SHP77 (cell line): ENCODE data around the gene KRTAP5-5.
"Not testable (repeated sequence)": the region's sequence is repeated elsewhere in the genome, so short reads cannot be mapped to it uniquely, and the experiment has no call there.

ENCODE experiments used
- DNase-seq, 2 experiments: peaks; one replicate each; lab custom pipeline; 2025; lab: John Stamatoyannopoulos, UW

The KRTAP5-5 gene

DNA sequence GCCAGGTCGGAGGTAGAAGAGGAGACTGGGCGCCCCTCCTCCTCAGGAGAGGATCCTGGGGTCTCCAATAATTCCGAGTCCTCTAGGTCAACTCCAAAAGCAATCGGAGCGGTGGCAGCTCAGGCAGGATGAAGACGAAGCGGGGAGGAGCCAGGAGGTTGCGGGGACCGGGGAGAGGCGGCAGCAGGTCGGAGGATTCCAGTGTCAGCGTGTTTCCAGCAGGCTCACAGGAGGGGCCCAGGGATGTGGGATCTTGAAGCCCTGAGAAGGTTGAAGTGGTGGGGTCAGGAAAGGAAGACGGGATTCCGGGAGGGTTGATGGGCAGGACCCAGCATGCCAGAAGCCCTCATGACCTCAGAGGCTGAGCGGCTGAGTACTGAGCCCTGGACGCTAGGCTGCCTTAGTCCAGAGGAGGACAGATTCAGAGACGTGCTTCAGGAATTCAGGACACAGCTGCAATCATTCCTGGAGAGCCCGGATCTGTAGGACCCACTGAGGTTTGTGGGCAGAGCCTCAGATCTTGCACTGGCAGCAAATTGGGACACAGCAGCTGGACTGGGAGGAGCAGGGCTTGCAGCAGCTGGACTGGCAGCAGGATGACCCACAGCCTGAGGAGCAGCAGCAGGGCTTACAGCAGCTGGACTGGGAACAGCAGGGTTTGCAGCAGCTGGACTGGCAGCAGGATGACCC lies 22.3 kb upstream of the KRTAP5-5 start:
- DNase-seq: not testable (repeated sequence)

DNA sequence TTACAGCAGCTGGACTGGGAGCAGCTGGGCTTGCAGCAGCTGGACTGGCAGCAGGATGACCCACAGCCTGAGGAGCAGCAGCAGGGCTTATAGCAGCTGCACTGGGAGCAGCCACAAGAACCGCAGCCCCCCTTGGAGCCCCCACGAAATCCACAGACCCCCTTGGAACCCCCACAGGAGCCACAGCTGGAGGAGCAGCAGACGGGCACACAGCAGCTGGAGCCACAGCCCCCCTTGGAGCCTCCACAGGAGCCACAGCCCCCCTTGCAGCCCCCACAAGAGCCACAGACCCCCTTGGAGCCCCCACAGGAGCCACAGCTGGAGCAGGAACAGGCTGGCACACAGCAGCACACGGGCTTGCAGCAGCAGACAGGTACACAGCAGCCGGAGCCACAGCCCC lies 21.7 kb upstream of the KRTAP5-5 start:
- DNase-seq: not testable (repeated sequence)

DNA sequence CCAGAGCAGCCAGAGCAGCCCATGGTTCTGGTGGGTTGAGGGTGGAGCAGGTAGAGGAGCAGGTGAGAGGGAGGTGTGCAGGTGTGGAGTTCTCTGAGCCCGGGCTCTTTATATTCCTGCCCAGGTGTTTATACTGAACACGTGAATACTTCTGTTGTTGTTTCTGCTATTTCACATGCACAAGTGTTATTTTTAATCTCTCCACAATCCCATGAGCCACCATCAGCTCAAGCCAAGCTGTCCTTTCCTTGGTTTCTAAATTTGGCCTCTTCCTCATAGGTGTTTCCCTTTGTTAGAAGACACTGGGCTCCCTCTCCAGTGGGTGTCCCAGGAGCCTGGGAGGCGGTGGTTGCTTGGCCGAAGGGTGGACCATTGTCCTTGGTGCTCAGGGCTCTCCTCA lies 21.2 kb upstream of the KRTAP5-5 start, which contains the start of gene KRTAP5-3:
TSS of gene KRTAP5-3 (minus strand) at position 101 of the 400 bp plus-strand sequence. CDS start at position 23, 78 bp downstream.
- no peak for DNase-seq

DNA sequence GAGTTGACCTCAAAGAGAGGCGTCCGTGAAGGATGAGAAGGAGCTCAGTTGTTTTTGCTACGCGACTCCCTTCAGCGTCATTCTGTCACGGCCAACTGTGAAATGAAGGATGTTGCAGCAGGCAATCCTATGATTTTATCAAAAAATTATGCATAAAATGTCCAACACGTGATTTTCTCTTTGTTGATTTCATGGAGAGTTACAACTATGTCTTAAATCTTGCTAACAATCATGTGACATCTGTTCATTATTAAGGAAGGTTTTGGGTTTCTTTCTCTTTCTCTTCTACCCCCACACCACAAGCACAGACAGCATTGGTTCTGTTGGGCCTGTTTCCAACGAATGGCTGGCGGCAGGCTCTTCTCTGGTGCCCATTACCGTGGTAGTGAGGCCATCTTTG lies 11.3 kb upstream of the KRTAP5-5 start:
- no peak for DNase-seq

DNA sequence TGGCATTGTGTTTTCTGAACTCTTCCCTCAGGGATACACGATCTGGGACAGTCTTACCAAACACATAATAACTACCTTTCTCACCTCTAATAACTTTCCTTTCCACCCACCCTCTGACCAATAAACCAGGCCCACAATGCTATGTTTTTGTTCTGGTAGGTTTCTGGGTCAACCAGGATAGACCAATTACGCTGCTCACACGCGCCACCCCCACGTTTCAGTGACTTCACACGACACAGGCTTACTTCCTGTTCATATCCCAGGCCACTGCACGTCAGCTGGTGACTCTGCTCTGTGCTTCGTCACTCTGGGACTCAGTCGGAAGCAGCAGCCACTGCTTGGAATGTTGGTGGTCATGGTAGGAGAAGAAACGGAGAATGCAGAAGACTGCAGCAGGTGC lies 10.1 kb upstream of the KRTAP5-5 start:
- DNase-seq: no peak

DNA sequence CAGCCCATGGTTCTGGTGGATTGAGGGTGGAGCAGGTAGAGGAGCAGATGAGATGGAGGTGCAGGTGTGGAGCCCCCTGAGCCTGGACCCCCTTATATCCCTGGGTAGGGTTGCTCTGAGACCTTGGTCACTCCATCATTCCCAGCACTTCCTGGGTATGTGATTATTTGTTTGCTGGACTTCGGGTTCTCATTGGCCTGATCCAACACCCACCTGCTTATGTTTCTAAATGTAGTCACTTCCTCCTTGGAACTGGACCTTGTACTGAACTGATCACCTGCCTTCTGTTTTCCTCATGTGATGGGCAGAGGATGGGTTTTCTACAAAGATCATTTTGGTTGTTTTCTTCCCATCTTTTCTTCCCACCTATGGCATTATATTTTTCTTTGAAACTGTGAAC lies 7.5 kb upstream of the KRTAP5-5 start, which contains the start of gene KRTAP5-4:
TSS of gene KRTAP5-4 (minus strand) at position 53 of the 400 bp plus-strand sequence. CDS start at position 8, 45 bp downstream.
- DNase-seq: no peak

DNA sequence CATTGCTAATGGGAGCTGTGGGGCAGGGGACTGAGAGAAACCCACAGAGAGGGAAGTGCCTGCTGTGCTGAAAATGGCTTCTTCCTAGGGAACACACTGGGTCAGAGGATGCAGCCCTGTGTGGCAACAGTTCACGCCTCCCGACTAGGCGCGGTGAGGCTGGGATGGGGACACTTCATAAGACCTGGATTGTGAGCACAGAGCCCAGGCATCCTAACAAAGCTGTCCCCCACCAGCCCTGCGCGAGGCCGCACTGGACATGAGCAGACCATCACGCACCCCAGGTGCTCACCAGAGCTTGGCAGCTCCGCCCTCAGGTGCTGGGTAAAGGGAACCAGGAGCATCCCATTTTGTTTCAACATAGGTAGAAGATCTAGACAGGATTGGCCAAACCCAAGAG lies 5.9 kb upstream of the KRTAP5-5 start:
- no peak for DNase-seq

DNA sequence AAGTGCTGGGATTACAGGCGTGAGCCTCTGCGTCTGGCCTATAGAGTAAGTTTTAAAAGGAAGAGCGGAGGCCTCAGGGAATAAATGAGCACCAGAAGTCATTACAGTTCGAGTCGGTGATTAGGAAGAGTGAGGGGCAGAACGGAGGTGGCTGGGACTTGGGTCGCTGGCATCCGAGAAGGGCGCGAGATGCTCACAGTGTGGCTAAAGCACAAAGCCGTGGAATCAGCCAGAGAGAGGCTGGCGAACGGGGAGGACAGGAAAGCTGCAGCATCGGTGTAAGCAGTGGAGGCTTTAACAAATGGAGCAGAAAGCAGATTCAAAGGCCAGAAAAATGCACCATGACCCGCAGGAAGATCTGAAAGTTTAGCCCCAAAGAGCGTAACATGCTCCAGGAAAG lies 5.0 kb upstream of the KRTAP5-5 start:
- no peak for DNase-seq

DNA sequence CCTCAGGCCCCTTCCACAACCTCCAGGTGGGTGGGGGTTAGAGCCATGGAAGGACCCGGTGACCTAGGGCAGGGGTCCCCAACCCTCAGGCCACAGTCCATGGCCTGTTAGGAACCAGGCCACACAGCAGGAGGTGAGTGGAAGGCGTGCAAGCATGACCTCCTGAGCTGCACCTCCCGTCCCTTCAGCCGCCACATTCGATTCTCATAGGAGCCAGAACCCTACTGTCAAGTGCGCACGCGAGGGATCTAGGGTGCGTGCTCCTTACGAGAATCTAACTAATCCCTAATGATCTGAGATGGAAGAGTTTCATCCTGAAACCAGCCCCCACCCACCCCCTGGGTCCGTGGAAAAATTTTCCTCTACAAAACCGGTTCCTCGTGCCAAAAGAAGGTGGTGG lies 4.0 kb upstream of the KRTAP5-5 start:
- no peak for DNase-seq

DNA sequence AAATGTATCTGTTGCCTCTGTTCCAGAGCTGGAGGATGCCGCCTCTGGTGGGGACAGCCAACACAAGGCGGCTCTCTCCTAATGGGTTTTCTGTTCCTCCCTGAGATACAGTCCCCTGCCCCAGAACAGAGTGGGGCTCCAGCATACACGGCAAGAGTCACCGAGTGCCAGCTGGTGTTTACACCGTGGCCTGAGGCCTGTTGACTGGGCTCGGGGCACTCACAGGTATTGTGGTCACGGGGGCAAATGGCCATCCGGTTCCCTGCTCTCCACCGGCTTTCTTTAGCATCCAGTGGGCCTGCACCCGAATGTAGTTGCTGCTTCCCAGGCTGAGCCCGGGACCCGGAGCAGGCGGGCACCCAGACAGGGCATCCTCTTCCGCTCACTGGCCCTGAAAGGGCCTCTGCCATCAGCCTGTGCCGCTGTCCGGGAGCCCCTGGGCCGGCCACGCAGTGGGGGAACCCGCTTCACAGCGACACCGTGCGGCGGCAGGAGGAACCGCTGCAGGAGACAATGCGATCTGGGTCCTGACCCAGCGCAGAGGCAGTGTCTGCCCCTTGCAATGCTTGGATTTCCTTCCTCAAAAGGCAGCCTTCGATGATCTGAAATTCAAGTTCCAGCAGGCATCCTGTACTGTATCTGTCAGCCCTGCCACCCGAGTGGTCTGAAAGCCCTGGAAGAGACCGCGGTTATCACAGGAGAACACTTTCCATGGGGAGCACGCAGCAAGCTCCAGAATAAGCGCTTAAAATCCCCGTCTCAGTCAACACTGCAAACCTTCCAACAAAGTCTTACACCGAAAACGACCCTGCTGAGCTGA lies 859 bp upstream of the KRTAP5-5 start:
- DNase-seq: no peak

DNA sequence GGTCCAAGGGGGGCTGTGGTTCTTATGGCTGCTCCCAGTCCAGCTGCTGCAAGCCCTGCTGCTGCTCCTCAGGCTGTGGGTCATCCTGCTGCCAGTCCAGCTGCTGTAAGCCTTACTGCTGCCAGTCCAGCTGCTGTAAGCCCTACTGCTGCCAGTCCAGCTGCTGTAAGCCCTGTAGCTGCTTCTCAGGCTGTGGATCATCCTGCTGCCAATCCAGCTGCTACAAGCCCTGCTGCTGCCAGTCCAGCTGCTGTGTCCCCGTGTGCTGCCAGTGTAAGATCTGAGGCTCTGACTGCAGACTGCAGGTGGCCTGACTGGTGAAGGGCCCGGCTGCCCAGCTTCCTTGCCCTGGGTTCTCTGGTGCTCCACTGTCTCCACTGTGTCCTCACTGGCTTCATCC lies 696 bp downstream of the KRTAP5-5 start:
- no peak for DNase-seq

DNA sequence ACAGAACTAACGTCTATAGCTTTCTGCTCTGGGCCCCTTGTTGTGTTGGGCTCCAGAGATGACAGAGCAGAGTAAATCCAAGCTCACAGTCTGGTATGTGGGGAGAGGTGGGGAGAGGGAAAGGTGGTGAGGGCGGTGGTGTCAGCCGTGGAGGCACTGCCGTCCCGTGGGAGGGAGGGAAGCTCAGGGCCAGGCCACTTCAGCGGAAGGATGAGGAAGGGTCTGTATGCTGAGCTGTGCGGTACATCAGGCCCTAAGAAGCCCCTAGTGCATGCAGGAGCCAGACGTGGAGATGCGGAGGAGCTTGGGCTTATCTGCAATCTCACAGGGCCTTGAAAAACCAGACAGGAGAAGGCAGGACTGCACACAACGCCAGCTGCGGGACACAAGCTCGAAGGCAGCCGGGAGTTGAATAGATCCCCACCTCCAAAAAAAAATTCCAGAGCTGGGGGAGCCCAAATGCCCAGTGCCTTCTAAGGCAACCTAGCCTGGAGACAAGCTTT lies 1.5 kb downstream of the KRTAP5-5 start:
- DNase-seq: no peak

DNA sequence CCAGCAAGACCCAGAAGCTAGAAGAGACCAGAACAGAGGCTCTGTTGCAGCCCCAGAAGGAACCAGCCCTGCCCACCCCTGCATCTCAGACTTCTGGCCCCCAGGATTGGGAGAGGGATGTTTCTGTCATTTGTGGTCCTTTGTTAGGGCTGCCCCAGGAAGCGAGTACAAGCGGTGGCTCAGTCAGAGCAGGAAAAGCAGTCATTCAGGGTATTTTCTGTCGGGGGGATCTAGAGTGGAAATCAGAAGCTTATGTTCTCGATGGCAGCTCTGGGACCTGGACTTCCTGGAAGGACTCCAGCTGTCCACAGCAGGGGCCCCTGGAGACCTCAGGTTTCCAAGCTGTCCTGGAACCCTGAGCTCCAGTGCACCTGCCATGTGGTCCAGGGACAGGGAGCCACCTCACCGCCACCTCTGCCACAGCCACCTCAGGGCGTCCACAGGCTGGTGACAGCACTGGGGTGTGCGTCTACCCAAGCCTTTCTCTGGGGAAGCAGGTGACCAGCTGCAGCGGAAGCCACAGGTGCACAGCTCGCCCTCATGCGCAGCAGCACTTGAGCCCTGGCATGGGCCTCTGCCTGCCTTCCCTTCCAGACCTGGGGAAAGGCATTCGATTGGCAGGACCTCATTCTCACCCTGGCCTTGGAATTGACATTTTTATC lies 2.6 kb downstream of the KRTAP5-5 start:
- DNase-seq: no peak

DNA sequence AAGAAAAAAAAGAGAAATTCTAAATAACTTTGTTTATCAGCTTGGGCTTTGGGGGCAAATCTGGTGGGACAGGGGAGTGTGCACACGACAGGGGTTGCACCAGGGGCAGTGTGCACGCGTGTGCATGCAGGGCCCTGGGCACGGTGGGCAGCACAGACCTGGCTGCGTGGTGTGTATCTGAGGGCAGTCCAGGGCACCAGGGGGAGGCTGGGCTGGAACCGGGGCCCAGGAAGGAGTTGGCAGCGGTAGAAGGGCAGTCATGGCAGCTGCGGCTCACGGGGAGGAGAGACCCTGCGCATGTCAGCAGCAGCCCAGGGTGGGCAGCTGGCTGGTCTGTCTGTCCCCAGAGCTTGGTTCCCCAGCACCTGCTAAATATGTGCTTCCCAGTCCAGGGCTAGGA lies 4.3 kb downstream of the KRTAP5-5 start:
- no peak for DNase-seq

DNA sequence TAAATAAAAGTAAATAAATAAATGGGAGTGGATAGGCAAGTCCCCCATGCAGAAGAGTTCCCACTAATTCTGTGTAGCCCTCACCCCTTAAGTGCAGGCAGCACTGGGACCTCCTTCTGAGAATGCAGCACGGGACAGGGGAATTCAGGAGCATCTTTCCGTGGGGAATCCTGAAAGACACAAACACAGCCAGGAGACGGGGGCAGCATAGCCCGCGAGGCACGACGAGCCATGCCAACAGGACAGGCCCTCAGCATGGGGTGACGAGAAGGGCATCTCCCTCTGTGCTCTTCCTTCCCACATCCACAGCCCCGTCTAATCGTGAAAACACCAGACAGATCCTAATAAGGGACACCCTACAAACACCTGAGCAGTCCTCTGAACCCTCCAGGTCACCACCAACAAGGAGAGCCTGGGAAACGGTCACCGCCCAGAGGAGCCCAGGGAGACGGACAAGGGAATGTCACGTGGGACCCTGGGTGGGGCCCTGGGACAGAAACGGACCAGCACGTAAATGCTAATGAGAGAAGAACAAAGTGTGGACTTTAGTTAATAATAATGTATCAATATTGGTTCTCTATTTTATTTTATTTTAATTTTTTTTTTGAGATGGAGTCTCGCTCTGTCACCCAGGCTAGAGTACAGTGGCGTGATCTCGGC lies 6.8 kb downstream of the KRTAP5-5 start:
- DNase-seq: no peak

DNA sequence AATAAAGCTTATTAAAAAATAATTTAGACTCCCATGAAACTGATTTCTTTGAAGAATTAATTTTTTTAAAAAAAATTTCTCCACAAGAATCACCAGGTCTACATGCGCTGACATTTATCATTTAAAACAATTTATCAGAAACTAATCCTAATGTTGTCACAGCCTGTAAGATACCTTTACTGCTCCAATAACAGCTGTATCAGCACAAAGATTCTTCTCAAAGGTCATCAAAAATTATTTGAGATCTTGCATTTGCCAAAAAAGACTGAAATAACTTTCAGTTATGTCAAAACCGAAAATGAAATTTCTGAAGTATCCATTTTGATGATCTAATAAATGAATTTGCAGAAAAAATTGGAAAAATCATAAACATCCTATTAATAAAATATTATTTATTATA lies 8.1 kb downstream of the KRTAP5-5 start:
- no peak for DNase-seq

DNA sequence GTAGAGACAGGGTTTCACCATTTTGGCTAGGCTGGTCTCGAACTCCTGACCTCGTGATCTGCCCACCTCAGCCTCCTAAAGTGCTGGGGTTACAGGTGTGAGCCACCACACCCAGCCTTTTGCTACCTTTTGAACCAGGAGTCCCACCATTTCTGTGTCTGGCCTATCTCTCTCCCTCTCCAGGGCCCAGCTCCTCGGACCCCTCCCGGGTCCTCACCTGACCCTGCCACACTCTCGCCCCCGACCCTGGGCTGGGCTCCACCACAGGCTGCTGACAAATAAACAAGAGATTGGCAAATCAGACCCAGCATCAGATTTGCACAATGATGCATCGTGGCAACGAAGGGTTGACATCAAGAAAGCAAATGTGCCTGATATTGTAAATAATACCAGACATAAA lies 8.8 kb downstream of the KRTAP5-5 start:
- no peak for DNase-seq

DNA sequence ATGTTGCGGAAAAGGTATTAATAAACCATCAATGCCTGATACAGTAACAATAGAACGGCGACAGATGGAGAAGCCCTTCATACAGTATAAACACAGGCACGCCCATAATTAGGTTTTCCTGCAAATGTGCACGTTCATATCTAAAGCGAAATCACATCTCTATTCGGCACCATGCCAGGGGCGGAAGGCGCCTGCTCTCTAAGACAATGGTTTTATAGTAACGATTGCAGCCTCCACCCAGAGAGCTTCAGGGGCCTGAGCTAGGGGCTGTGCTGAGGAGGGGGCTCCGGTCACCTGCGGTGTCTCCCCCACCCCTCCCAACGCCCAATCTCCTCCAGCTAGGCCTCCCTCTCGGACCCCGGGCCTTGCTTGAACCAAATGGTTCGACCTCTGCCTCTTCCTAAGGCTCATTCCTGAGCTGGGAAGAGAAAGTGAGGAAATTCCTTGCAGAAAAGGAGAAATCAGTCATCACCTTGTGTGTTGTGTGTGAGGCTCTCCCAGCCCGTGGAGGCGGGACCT lies 9.6 kb downstream of the KRTAP5-5 start:
- no peak for DNase-seq

DNA sequence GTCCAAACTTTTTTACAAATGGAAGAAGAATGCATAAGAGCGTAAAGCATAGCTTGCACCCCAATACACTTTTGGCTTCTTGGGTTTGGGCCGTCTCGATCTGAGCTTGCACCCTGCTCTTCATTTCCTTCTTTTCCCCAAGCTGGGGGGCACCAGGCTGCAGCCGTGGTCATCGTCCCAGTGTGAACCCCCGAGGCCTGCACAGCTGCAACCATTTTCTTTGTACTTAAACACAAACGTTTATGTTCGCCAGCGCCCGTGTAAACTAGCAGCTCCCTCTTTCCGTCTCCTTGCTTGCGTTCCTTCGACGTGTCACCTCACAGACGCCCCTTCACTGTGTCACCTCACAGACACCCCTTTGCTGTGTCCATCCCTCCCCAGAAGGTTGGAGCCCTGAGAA lies 10.1 kb downstream of the KRTAP5-5 start:
- DNase-seq: no peak

DNA sequence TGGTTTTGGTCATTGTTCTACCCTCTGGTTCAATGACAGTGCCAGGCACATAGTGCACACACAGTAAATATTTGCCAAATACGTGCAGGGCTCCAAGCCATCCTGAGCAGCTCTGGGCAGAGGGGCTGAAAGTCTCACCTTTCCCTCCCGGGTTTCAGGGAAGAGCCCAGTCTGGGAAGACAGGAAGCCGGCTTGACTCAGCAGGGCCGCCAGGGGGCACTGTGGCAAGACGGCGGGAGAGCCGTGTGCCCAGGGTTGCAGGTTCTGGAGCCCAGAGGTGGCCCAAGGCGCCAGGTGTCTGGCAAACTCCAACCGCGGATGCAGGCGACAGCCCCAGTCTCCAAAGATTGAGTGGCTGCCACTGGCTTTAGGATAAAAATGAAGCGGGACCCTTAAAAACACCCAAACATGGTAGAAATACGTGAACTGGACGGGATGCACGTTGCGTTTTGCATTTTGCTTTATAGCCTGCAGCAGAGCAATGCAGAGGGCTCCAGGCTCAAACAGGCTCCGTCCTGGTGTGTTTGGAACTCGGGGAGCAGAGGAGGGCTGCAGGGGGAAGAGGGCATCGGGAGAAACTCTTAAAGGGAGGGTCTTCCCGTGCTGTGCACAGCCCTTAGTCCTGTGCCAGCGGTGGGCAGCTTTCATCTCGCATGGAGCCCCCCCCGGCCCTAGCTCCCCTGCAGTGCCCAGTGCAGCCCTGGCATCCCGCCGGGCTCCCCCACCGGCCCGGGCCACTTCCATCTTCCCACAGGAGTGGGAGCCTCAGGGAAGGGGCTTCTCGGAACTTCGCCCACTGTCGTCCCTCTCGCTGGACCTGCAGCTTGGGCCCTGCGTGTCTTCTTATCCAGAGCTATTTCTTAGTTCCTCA lies 10.7 kb downstream of the KRTAP5-5 start:
- peak; percentile 15 to 34 for DNase-seq

DNA sequence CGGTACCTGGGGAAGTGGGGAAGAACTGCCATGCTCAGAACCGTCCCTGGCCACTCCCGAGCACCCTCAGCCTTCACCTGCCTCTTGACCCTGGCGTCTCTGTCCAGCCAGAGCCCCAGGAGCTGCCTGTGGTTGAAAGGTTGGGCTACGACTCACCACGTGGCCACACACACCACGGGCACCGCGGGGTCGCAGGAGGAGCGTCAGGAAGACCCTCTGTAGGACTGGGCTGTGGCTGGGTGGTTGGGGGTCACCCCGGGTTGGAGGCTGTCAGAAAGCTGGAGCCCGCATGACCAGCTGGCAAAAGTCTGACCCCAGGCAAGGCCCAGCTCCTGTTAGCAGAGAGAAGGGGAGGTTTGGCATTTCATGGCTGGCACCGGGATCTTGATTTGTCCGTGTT lies 11.5 kb downstream of the KRTAP5-5 start:
- DNase-seq: no peak
